BLaER1 (cell line): ENCODE results near the gene PEPD.
A peak's percentile ranks its signal among the peaks of the same experiment; 100 is the strongest.

Source experiments
- H3K27ac ChIP-seq: shearing (Covaris generic); formaldehyde crosslinking; 2 replicates; pipeline ENCODE4 v1.8.1; 2022
- H3K27me3 ChIP-seq: shearing (Covaris generic); formaldehyde crosslinking; 2 replicates; pipeline ENCODE4 v1.8.1; 2022
- H3K36me3 ChIP-seq: shearing (Covaris generic); formaldehyde crosslinking; 2 replicates; pipeline ENCODE4 v1.8.1; 2022
- H3K4me1 ChIP-seq: shearing (Covaris generic); formaldehyde crosslinking; 2 replicates; pipeline ENCODE4 v1.8.1; 2022
- H3K4me2 ChIP-seq: shearing (Covaris generic); formaldehyde crosslinking; 2 replicates; pipeline ENCODE4 v1.8.1; 2022
- H3K4me3 ChIP-seq: shearing (Covaris generic); formaldehyde crosslinking; 2 replicates; pipeline ENCODE4 v1.8.1; 2022
- H3K9ac ChIP-seq: shearing (Covaris generic); formaldehyde crosslinking; 2 replicates; pipeline ENCODE4 v1.8.1; 2022
- H3K9me3 ChIP-seq: shearing (Covaris generic); formaldehyde crosslinking; 2 replicates; pipeline ENCODE4 v1.8.1; 2022
- H4K20me1 ChIP-seq: shearing (Covaris generic); formaldehyde crosslinking; 2 replicates; pipeline ENCODE4 v1.8.1; 2022
- Cebpa-rat ChIP-seq: shearing (Covaris generic); IDR thresholded peaks from 2 replicates; pipeline ENCODE4 v1.8.1; 2022

PEPD gene

GRCh38 chr19:33400856-33401682, 120.5 kb downstream of the PEPD start:
- Histone ChIP-seq H3K27me3 (no peaks in the 10 kb centered on the region), H3K4me3 (no peak overlapping the region), H3K9ac (no peak overlapping the region), H3K36me3 (no peaks in the 10 kb centered on the region), H3K4me1 (peaks cover 42% of the 10 kb centered on the region), H3K27ac (no peak overlapping the region), H3K9me3 (no peaks in the 10 kb centered on the region), H4K20me1 (no peaks in the 10 kb centered on the region), H3K4me2 (no peak overlapping the region)
- TF ChIP-seq Cebpa-rat = no peak

DNA sequence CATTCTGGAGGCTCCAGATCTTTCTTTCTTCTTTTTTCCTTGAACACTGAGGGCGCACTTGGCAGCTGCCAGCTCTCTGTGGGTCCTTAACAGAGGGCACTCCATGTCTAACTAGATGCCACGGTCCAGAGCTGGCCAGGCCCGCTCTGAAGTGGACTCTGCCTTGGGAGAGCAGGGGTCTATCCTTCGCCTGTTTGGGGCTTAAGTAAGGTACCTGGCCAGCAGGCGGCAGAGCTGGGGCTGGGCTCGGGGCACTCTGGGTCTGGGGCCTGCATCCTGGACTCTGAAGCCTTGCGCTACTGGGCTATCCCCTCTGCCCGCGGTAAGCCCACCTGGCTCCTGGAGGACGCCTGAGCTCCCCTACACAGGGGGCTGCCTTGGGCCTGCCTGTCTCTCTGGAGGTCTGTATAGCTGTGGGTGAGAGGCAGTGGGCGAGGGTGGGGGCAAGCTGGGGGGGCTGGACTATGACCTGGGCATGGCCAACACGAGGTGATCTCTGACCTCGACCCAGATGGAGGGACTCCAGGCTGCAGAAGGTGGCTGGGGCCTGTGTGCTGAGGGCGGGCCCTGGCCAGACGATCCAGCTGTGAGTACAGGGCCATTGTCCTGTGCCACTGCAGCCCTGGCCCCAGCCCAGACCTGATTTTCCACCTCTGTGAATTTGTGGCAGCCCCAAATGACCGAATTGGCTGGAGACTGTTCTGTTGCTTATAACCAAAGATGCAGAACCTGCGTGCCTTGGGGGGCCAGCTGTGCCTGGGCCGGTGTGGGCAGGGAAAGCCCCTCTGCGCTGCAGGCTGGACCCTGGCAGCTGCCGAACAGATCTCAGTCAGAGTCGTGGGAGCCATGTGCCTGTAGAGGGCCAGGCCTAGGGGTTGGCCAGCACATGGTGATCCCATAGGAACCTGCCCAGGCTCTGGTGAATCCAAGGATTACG, 121.6 kb downstream of the PEPD start:
- Histone ChIP-seq H3K4me1 (peaks cover 42% of the 10 kb centered on the region), H4K20me1 (no peaks in the 10 kb centered on the region), H3K4me2 (no peak overlapping the region), H3K27ac (no peak overlapping the region), H3K9ac (no peak overlapping the region), H3K36me3 (no peaks in the 10 kb centered on the region), H3K9me3 (no peaks in the 10 kb centered on the region), H3K4me3 (no peak overlapping the region), H3K27me3 (no peaks in the 10 kb centered on the region)
- no peak for TF ChIP-seq Cebpa-rat

DNA sequence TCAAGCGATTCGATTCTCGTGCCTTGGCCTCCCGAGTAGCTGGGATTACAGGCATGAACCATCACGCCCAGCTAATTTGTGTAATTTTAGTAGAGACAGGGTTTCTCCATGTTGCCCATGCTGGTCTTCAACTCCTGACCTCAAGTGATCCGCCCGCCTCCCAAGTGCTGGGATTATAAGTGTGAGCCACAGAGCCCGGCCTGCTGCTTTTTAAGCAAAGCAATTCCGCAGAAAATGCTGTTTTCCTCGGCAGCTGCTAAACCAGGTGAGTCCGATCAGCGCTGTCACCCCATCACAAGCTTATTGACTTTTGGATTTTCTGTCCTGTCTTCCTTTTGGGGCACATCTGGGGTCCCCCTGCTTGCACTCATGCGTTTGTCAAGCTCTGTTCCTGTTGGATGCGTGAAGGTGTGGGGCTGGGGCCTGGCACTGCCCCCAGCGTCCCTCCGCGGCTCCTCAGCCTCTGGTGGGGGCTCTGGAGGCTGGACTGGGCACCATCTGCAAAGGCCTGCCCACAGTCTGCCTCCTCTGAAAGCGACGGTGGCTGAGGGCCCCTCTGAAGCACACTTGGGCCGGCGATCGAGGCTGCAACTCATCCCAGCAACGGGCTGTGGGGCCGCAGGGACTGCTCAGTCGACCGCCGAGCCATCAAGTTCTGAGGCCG, 122.4 kb downstream of the PEPD start:
- H3K9ac ChIP-seq = no peak overlapping the region
- no peak for TF ChIP-seq Cebpa-rat

DNA sequence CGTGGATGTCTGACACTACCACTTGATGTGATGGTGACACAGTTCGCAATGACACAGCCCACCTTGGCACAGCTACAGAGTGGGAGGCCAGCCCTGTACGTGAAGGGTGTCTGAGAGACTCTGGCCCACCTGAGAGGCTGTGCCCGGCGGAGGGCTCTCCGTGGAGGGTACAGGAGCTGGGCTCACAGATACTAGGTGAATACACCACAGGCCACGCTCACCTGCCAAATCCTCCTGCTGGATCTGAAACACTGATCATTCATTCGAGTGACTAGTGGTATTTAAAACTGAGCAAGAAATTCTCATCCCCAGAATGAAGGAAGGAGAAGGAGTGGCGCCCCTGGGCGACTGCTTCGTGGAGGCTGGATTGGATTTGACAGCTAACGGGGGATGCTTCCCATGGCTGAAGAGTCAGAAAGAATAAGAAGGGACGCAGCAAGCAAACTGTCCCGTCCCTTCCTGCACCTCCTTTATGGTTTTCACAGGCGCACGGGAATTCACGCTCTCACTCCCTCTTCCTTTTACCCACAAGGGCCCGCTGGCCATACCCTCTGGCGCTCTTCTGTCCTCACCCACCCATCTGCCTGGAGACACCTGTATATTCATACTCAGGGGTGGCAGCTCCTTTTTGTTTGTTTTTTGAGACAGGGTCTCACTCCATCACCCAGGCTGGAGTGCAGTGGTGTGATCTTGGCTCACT, 123.1 kb downstream of the PEPD start:
- no peaks in the 10 kb centered on the region for H3K9me3 ChIP-seq
- no peak overlapping the region for H3K9ac ChIP-seq
- no peak overlapping the region for H3K27ac ChIP-seq
- no peaks in the 10 kb centered on the region for H4K20me1 ChIP-seq
- no peak overlapping the region for H3K4me2 ChIP-seq
- H3K4me1 ChIP-seq = peaks cover 37% of the 10 kb centered on the region
- no peaks in the 10 kb centered on the region for H3K36me3 ChIP-seq
- H3K4me3 ChIP-seq = no peak overlapping the region
- TF ChIP-seq Cebpa-rat = no peak
- no peaks in the 10 kb centered on the region for H3K27me3 ChIP-seq

More for the DNA sequence above, 122.4 kb downstream of the PEPD start:
- Histone ChIP-seq H3K36me3 (no peaks in the 10 kb centered on the region), H3K27me3 (no peaks in the 10 kb centered on the region), H3K27ac (no peak overlapping the region), H4K20me1 (no peaks in the 10 kb centered on the region), H3K4me1 (peaks cover 42% of the 10 kb centered on the region), H3K4me2 (no peak overlapping the region), H3K4me3 (no peak overlapping the region), H3K9me3 (no peaks in the 10 kb centered on the region)

- H4K20me1 ChIP-seq = peaks cover 1% of the 10 kb centered on the region; the same call in 1 of the 2 replicates
- peak overlapping the region; percentile 63 for H3K27ac ChIP-seq
- peaks cover 37% of the 10 kb centered on the region for H3K4me1 ChIP-seq
- TF ChIP-seq Cebpa-rat = no peak
- peak overlapping the region; percentile 43; the same call in 1 of the 2 replicates for H3K9ac ChIP-seq
- no peaks in the 10 kb centered on the region for H3K36me3 ChIP-seq
- H3K27me3 ChIP-seq = no peaks in the 10 kb centered on the region
- H3K9me3 ChIP-seq = no peaks in the 10 kb centered on the region
- no peak overlapping the region for H3K4me3 ChIP-seq
- peak overlapping the region; percentile 85 for H3K4me2 ChIP-seq
These were observed 123.8 kb downstream of the PEPD start for GRCh38 chr19:33397536-33398360.

DNA sequence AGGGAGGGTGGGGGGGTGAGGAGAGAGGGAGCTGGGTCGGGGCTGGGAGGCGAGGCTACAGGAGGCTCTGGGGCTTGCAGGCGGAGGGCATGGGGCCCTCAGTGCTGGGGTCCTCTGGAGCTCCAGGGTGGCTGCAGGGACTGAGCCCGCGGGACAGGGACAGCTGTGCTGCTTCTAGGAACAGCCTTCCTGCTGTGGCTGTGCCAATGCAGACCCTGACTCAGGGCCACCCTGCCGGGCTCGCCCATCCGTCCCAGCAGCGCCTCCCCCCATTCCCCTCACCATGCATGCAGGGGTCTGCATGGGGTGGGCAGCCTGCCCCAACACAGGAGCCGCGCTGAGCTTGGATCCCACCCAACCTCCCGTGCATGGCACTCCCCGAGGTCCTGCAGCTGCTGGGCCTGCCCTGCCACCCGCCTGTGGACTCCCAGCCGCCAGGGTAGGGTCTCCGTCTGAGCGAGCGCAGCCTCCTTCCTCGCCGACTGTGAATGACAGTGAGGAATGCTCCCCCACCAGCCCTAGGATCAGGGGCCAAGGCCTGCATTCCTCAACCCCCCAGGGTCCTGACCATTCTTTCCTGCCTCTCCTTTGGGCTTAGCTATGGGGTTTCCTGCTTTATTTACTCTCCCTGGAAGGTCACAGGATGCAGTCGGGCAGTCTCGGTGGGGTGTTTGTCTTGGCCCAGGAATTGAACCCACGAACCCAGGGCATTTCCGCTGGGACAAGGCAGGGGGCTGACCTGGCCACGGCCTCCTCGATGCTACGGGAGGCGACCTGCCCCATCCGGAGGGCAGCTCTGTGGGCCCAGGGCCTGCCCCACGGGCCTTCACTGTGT, 124.7 kb downstream of the PEPD start:
- H3K9me3 ChIP-seq = no peaks in the 10 kb centered on the region
- H3K27ac ChIP-seq = peak overlapping the region; percentile 63
- H3K4me3 ChIP-seq = no peak overlapping the region
- peaks cover 10% of the 10 kb centered on the region for H4K20me1 ChIP-seq
- H3K4me2 ChIP-seq = peak overlapping the region; percentile 85
- TF ChIP-seq Cebpa-rat = no peak
- H3K4me1 ChIP-seq = peaks cover 37% of the 10 kb centered on the region
- H3K27me3 ChIP-seq = no peaks in the 10 kb centered on the region
- peak overlapping the region; percentile 43; the same call in 1 of the 2 replicates for H3K9ac ChIP-seq
- no peaks in the 10 kb centered on the region for H3K36me3 ChIP-seq

DNA sequence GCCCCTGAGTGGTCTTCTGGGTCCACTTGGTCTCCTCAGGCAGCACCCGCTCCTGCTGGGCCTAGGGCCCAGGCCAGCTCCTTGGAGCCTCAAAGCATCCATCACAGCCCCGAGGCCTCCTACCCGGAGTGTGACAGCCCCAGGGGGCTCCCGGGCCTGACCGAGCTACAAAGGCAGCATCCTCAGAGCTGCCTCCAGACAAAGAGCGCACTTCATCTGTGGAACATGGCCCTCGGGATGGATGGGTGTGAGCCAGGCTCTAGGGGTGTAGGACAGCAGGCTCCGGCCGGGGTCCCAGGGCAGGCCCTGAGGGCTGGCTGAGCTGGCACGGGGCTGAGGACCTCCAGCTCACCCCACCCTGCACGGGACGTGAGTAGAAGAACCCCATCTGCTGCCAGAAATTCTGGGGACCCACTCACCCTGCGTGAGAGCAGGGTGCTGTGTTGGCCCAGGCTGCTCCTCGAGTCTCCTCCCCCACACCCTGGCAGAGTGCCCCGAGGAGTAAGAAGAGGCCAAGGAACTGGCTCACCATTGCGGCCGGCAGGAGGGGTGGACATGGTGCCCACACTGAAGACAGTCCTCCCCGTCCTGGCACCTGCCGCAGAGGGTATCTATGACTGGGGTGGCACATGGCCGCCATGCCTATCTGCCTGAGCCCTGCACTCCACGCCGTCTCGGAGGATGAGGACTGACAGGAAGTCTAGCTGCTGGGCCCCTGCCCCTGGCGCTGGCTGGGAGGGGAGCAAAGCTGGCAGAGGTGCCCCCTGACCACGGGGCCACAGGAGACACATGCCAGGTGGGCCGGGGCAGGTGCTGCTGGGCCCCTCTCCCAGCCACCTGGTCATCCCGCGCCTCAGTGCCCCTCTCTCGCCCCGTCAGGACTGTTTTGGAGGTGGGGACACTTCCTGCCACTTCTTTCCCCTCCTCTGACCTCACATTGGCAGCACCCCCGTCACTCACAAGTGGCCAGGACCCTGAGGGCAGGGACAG, 125.7 kb downstream of the PEPD start:
- Histone ChIP-seq H3K9ac (no peak overlapping the region; the same call in 1 of the 2 replicates), H3K4me1 (peaks cover 37% of the 10 kb centered on the region), H4K20me1 (peaks cover 20% of the 10 kb centered on the region), H3K9me3 (no peaks in the 10 kb centered on the region), H3K36me3 (peaks cover 4% of the 10 kb centered on the region; the same call in 1 of the 2 replicates), H3K4me2 (peak overlapping the region; percentile 85), H3K27me3 (no peaks in the 10 kb centered on the region), H3K27ac (peak overlapping the region; percentile 59; the same call in 1 of the 2 replicates), H3K4me3 (no peak overlapping the region)
- no peak for TF ChIP-seq Cebpa-rat
